SU-DHL-6 (cell line): ENCODE results near the gene CSRNP2.

Source experiments
- CTCF ChIP-seq: fragments of 200-600 bp; sonication (generic); IDR thresholded peaks from one replicate; pipeline ENCODE4 v1.5.1; 2017; ENCODE audit warnings: antibody characterized with exemption, mild to moderate bottlenecking, low read length, moderate library complexity; ENCODE audit not compliant: insufficient read depth, poor library complexity, severe bottlenecking
- EZH2phosphoT487 ChIP-seq: fragments of 200-600 bp; sonication (generic), shearing (Covaris generic); conservative IDR thresholded peaks from 2 replicates; pipeline ENCODE4 v1.6.1; 2018; ENCODE audit warnings: mild to moderate bottlenecking, antibody characterized with exemption, low read length, moderate library complexity, mixed read lengths

- no peak for TF ChIP-seq CTCF
- TF ChIP-seq EZH2phosphoT487 = no peak
Measured at GRCh38 chr12:51028126-51028812, 55.1 kb downstream of the CSRNP2 start.
